NCI-H2029 treated with DMSO at 0.1 percent for 48 hours (cell line): ENCODE data around the gene ZNF786.
"Not testable (repeated sequence)": the region's sequence is repeated elsewhere in the genome, so short reads cannot be mapped to it uniquely, and the experiment has no call there.

ENCODE experiments used
- DNase-seq: peaks from one replicate; lab custom pipeline; 2025; lab: John Stamatoyannopoulos, UW

ZNF786 gene

GRCh38 chr7:149090397-149091195, at the start of gene ZNF786:
ZNF786 (minus strand) TSS chr7:149090718; CDS start chr7:149090640, 78 bp downstream.
- DNase-seq, result peak; percentile 67

GRCh38 chr7:149136118-149136517, 45.6 kb upstream of the ZNF786 start:
- no peak for DNase-seq

- DNase-seq, result no peak
These were observed 42.7 kb upstream of the ZNF786 start for GRCh38 chr7:149133028-149133710.

- DNase-seq, result no peak
These were observed 40.2 kb upstream of the ZNF786 start for GRCh38 chr7:149130572-149131198.

GRCh38 chr7:149126662-149127266, 36.2 kb upstream of the ZNF786 start:
- no peak for DNase-seq

GRCh38 chr7:149125863-149126661, 35.5 kb upstream of the ZNF786 start, which contains the start of gene ZNF425:
ZNF425 (minus strand) TSS chr7:149126324; CDS start chr7:149126213, 111 bp downstream.
- peak; percentile 65 for DNase-seq

GRCh38 chr7:149125189-149125862, 34.8 kb upstream of the ZNF786 start:
- no peak for DNase-seq

- DNase-seq, result no peak
These were observed 19.5 kb upstream of the ZNF786 start for GRCh38 chr7:149109969-149110368.

GRCh38 chr7:149104749-149105148, 14.2 kb upstream of the ZNF786 start:
- no peak for DNase-seq

GRCh38 chr7:149104214-149104613, 13.7 kb upstream of the ZNF786 start:
- no peak for DNase-seq

- no peak for DNase-seq
These were observed 12.9 kb upstream of the ZNF786 start for GRCh38 chr7:149103424-149103823.

- no peak for DNase-seq
These were observed 12.1 kb upstream of the ZNF786 start for GRCh38 chr7:149102666-149103065.

- DNase-seq, result no peak
These were observed 10.3 kb upstream of the ZNF786 start for GRCh38 chr7:149100821-149101220.

GRCh38 chr7:149099058-149099457, 8.5 kb upstream of the ZNF786 start:
- no peak for DNase-seq

- no peak for DNase-seq
These were observed 6.6 kb upstream of the ZNF786 start for GRCh38 chr7:149097088-149097487.

- no peak for DNase-seq
These were observed 2.7 kb upstream of the ZNF786 start for GRCh38 chr7:149093228-149093627.

GRCh38 chr7:149092244-149092643, 1.7 kb upstream of the ZNF786 start:
- not testable (repeated sequence) for DNase-seq

GRCh38 chr7:149087376-149087775, 3.1 kb downstream of the ZNF786 start:
- DNase-seq, result no peak

GRCh38 chr7:149085866-149086265, 4.7 kb downstream of the ZNF786 start:
- no peak for DNase-seq

- no peak for DNase-seq
These were observed 6.1 kb downstream of the ZNF786 start for GRCh38 chr7:149084407-149084806.

GRCh38 chr7:149081914-149082313, 8.6 kb downstream of the ZNF786 start:
- no peak for DNase-seq
